HG03103 (cell line): ENCODE results near the gene CTPS2.
"Not testable (repeated sequence)": the region's sequence is repeated elsewhere in the genome, so short reads cannot be mapped to it uniquely, and the experiment has no call there.

Source experiments
- ATAC-seq: cut with Tn5 transposase; IDR thresholded peaks from one replicate; pipeline ENCODE4 v1.9.1; 2021; ENCODE audit warnings: low read depth; ENCODE audit not compliant: unreplicated experiment

Gene CTPS2

DNA sequence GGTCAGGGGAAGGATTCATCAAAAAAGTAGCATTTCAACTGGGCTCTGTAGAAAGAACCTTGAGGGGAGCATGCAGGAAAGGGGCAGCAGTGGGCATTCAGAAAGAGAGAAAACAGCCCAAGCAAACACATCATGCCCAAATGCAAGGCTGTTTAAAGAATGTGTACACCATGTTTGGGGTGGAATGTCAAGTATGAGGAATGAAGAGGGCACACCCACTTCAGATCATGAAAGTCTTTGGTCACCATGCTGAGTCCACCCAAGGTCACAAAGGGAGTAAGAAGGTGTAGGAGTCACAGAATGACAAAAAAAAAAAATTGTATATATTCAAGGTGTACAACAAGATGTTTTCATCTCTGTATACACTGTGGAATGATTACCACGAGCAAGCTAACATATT lies 53.1 kb downstream of the CTPS2 start:
- ATAC-seq = no peak

DNA sequence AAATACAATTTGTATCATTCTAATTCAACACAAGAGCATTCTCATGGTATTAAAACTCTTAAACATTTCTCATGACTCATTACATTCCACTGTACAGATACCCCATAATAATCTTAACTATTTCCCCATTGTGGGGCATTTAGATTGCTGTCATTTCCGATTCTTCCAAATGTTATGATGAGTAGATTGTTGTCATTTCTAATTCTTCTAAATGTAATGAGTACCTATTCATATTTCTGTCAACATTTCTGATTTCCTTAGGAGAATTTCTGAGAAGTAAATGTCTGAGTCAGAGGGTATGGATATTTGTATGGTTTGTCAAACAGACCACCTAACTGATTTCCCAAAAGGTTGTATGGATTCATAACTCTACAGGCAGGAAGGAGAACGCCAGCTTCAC lies 54.2 kb downstream of the CTPS2 start:
- ATAC-seq = no peak

DNA sequence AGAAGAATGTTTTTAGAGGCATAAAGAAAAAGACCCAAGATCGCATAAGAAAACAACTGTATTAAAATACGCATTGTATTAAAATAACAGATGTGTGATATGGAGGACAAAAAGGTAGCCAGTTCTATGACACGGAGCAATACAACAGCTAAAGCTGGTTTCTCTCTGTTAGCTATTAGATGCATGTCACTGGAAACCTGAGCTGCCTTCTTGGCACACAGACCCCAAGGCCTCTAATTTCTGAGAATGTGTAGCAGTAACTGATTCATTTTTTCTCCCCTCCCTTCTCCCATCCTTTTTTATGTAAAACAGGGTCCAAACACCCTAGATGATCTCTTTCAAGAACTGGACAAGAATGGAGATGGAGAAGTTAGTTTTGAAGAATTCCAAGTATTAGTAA lies 58.4 kb downstream of the CTPS2 start:
- ATAC-seq = no peak

DNA sequence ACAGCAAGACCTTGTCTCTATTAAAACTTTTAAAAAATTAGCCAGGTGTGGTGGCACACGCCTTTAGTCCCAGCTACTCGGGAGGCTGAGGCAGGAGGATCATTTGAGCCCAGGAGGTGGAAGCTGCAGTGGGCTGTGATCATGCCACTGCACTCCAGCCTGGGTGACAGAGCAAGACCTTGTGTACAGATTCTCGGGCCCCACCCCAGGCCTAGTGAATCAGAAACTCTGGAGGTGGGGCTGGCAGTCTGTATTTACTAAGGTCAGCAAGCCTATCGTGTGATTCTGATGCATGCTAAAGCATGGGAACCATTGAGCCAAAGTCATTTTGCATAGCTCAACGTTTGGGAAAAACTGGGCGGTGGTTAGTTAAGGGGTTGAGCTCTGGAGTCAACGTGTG lies 59.0 kb downstream of the CTPS2 start:
- ATAC-seq = no peak

DNA sequence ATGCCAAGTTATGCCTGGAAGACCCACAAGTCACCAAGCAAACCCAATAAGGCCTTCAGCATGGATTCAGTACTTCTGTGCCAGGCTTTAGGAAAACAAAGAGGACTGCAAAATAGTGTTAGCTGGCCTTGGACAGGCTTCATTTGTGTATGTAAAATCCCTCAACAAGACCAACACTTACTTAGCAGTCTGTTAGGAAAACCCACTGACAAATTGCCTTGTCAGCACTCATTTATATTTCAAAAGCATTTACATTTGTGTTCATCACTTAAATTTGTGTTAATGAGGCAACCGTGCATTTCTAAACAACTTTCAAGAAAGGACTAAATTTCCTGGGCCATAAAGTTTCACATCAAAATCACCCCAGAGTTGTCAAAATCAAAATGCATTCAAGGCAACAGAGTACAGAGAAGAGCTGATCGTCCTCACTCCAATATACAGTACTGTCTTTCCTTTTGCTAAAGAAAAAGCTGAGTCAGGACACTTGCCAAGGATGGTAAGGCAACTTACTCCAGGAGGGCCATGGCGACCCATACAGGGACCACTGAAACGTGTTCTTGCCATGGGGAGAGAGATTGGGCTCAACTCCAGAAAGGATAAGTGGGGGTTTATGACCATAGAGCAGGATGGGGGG lies 61.0 kb downstream of the CTPS2 start:
- no peak for ATAC-seq

DNA sequence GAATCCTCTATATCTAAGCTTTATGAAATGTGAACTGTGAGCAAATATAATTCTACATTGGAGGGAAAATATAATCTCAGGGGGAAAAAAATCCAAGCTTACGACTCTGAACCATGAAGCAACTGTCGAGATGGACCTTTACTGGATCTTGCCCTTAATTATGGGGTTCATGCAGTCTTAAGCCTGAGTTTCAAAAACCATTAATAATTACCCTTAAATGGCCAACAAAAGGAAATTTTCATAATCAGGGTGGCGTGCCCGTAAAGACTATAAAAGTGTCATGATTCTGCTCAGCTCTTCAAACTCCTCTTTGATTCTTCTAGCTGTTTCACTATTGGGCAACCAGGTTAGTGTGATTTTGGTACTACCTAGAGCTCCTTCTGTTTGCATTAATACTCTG lies 62.6 kb downstream of the CTPS2 start, which contains the start of gene S100G:
S100G (plus strand) TSS at position 301 of the 400 bp plus-strand sequence. CDS start 849 bp downstream, outside the sequence.
- no peak for ATAC-seq

DNA sequence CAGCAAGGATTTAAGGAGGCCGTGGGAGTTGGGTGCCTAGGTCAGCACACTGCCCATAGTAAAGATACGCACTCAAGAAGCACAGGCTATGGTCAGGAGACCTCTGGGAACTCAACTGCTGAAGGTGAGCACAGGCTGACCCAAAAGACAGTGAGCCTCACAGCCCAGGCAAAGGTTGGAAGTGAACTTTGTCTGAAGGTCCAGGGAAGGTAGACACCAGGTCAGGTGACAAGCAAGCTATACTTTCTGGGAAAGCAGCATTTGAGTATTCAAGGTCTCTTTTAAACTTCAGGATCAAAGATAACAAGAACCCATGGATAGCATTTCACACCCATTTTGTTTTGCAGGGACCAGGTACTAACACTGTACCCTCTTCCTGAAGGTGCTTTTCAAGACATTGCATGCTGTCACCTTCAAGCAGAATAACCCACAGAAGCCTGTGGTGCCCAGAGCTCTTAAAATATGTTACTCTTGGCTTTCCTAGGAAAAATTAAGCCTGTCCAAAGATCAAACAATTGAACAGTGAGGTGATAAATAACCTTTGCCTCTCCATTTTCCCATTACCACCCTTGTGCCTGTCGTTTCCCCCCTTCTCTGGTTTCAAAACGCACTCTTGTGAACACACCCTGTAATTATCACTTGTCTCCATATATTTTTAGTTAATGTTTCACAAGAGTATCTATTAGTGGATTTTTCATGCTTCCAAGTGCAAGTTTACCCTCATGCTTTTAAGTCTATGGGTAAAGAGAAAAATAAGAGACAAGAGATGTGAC lies 65.9 kb downstream of the CTPS2 start:
- no peak for ATAC-seq

DNA sequence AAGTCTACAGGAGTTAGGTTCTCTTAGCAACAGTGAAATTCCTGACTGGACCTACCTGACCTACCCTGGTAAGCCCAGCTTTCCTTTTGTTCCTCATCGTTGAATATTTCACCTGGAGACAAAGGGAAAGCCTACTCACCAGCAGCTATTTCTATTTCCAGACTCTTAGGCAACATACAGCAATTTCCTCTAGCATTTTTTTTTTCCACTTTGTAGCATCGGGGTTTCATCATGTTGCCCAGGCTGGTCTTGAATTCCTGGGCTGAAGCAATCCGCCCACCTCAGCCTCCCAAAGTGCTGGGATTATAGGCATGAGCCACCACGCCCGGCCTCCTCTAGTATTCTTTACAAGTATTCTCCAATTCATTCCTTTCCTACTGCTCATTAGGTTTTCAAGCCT lies 69.3 kb downstream of the CTPS2 start:
- no peak for ATAC-seq

DNA sequence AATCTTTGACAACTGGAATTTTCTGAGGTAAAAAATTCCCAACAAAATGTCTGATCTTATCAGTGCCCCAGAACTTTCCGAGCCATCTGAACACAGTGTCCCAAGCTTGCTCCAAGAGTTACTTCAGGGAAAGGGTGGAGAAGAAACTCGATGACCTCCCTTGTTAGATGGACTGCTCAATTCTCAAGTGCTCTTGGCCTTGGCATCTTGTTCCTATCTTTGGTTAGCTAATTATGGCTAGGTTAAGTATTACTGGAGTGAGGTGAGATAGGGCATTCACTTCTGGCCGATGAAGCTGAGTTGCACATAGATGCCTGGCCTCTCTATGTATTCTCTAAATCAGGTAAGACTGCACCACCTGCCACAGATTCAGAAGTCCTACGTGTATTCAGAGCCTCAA lies 71.6 kb downstream of the CTPS2 start:
- no peak for ATAC-seq

DNA sequence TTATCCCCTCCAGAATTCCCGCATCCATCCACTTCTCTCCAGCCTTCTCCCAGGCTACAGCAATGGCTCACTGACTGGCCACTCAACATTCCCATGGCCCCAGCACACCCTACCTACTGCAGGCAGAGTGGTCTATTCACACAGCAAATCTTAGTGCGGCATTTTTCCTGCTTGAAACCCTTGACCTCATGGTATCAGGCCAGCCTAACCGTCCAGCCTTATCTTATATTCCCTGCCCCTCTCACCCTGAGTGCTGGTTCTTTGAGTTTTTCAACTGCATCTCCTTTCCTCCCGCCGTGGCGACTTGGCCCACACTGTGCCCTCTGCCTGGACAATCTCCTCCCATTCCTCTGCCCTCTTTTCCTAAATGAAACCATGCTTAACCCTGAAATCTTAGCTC lies 72.5 kb downstream of the CTPS2 start:
- ATAC-seq = no peak

DNA sequence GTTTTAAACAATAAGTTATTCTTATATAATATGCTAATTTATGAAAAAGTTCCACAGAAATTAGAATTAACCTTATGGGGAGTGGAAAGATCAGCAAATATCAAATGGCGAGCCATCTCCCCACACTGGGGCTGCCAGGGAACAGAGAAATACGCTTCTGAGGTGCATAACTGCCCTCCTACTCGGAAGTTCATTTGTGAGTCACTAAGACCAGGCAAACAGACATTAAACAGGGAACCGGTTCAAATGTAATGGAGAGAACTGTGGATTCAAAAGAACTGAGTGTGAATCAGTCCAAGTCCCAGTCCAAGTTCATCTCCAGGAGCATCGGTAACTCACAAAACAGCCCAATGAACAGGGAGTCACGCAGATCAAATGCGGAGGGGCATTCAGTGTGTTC lies 73.9 kb downstream of the CTPS2 start:
- no peak for ATAC-seq

DNA sequence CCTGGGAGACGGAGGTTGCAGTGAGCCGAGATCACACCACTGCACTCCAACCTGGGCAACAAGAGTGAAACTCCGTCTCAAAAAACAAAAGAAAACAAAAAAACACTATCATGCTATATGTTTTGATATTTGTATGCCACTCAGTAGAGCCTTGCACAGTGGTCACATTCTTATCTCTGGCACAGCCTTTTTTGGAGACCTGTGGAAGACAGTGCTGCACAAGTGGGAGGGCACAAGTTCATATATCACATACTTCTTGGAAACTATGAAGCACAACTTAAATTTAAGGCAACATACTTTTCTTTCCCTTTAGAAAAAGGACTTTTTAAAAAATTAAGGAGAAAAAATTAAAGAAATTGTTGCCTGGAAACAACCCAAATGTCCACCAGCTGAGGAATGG lies 76.9 kb downstream of the CTPS2 start:
- no peak for ATAC-seq

DNA sequence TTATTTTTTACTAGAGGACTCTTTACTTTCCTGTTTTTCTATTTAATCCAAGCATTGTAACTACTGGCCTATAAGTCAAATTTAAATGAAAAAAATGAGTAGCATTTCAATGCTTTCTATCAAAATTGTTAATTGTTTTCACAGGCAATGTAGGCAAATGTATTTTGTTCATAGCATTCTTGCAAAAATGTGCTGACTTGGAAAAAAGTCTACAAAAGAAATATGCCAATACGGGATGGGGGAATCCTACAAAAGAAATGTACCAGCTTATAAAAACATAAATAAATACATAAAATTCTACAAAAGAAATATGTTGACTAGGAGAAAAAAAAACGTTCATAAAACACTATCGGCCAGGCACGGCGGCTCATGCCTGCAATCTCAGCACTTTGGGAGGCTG lies 77.4 kb downstream of the CTPS2 start:
- ATAC-seq = no peak

DNA sequence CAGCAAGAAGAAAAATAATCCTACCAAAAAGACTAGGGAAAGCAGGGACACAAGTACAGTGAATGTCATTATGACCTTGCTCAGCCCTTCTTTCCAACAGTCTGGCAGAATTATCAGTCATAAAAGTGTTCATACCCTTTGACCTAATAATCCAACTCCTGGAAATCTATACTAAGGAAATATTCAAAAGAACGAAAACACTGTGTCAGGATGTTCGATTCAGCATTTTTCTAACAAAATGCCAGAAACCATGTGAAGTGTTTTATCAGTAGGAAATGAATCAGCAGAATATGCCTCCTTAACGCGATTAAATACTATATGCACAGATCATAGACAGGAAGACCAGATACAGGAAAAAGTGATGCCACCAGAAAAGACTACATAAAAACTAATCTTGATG lies 78.7 kb downstream of the CTPS2 start:
- ATAC-seq = no peak

DNA sequence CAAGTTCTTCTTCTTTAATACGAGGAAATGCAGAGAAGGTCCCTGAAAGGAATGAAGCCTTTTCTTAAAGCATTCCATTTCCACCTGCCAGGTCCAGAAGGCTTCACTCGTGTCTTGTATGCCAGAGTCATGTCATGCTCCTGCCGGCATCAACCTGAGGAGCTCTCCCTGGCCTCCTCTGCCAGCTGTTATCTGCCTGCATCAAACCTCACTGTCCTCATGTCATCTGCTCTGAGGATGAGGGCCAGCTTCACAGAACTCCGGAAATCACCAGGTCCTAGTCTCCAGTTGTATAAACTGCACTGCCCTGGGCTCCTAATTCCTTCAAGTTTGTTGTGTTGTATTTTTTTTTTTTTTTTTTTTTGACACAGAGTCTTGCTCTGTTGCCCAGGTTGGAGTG lies 82.6 kb downstream of the CTPS2 start:
- no peak for ATAC-seq

DNA sequence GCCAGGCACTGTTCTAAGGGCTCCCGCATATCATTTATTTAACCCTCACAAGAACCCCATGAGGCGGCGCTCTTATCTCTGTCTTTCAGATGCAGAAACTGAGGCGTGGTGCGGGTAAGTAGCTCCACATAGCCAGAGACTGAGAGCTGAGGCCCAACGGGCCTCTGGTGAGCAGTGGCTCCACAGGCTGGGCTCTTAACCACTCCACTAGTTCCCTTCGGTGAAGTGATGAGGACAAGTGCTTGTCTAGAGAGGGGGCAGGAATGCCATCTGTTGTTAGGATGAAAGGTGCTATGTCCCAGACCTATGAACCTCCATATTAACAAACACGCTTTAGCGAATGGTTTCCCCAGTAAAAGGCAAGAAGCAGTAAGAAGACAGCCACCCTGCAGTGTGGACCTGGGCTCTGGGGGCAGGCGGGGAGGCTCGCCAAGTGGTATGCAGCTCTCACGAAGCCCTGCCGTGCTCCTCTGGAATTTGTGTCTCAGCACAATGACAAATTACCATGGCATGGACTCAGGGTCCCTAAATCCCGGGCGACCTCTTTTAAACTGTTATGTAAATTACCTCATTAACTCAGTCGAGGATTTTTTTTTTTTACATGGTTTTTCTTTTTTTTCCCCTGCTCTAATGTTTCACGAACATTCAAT lies 83.4 kb downstream of the CTPS2 start:
- no peak for ATAC-seq

DNA sequence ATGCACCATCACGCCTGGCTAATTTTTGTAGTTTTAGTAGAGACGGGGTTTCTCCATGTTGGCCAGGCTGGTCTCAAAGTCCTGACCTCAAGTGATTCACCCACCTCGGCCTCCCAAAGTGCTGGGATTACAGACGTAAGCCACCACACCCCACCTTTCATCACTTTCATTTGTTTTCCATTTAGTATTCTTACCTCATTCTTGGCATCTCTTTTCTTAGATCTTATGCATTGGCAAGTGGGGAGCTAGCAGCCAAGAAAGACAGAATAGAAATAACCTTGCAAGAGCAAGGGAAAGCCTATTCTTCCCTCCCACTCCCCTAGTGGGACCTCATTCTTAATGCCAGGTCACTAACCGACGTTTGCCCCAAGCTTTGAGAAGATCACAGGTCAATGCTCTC lies 84.0 kb downstream of the CTPS2 start:
- ATAC-seq = not testable (repeated sequence)

DNA sequence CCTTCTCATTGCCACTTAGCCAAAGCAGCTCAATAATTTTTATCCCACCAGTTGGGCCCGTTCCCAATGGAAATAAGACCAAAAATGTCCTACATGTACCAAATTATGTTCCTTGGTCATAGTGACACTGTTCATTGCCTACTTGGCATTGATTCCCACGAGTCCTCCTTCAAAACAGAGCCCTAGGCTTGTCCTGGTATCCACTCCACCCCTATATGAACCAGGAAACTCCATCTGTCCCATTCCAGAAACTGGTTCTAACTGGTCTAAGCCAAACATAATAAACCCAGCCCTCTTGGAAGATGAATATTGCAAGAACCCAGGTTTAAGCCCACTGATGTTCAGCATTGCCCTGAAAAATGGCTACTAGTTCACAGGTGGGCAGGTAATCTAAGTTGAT lies 93.4 kb downstream of the CTPS2 start:
- no peak for ATAC-seq

DNA sequence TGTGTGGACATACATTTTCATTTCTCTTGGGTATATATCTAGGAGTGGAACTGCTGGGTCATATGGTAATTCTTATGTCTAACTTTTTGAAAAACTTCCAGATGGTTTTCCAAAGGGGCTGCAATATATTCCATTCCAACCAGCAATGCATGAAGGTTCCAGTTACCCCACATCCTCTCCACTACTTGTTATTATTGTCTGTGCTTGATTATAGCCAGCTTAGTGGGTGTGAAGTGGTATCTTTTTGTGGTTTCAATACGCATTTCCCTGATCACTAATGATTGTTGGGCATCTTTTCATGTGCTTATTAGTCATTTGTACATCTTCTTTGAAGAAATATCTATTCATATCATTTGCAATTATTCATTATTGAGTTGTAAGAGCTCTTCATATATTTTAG lies 94.0 kb downstream of the CTPS2 start:
- ATAC-seq = no peak

DNA sequence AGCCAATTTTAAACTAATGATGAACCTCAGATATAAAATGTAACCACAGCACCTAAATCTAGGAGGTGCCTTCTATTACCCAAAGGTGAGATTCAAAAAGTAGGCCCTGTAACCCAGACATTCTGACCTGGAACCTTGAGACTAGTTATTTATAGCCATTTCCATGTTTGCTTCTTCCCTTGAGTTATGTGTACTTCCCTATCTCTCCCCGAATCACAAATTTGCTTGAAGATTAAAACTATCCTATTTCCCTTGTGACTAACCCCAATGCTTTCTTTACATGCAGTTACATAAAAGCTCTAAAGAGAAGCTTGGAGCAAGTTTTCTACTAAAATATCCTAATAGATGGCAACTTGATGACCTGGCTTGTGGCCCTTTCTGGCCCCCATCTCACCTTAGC lies 95.1 kb downstream of the CTPS2 start:
- no peak for ATAC-seq

DNA sequence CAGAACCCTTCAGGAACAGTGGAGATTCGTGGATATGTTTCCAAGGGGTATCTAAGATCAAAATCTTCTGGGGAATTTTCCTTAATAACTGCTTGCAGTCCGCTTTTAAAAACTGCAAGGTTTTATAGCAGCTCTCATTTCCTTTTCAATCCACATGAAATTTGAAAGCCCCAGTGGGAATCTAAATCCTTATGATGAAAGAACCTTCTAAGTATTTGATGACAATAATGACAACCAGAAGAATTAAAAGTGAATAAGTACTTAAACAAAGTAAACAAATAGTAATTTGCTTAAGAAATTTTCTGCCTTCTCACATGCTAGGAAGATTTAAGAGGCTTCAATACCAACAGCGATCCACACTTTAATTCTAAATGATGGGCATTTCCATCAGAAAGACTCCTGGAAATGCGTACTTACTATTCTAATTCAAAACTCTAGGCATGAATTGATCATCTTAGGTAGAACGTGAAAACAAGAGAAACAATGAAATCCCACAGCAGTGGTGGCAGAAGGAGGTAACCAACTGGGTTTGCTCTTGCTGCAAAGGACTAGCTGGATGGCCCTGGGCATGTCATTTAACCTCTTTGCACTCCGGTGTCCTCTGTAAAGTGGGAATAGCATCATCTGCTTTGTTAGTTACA lies 100.1 kb downstream of the CTPS2 start:
- ATAC-seq = no peak
